Measurements from ENCODE around the gene ZNF865. TPM values are rescaled to one million over a fixed set of nuclear protein-coding genes. Genes with fewer than 3 reads are reported as not detected.

The ZNF865 gene
- total RNA-seq, 1 experiment from 2014 or later = 1.4 TPM

DNA sequence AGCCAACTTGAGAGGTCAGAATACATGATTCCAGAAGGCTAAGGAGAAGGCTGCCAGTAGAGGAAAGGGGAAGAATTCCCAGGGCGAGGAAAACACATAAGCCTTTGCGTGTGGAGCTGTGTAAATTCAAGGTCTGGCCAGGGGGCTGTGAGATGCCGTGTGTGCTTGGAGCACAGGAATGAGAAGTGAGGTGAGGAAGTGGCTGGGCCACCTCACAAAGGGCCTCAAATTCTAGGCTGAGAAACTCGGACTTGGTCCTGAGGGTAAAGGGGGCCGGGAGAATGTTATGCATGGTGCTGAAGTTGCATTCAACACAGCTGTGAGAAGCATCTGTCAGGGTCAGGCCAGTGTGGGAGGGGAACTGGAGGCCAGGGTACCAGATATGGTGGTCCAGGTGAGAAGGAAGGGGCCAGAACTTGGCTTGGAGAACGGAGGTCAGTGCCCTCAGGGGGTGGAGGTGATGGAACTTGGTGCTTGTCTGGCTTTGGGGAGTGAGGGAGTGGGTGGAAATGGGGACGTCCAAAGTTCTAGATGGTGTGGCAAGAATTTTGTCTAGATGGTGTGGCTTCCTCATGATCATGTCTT, 30.5 kb downstream of the ZNF865 start:
- Histone ChIP-seq H3K36me3 (peaks cover 20% of the 10 kb centered on the region), H3K4me3 (peak overlapping the region; percentile 85), H3K27me3 (replicated peaks) (no peaks in the 10 kb centered on the region), H3K9me3 (replicated peaks) (no peaks in the 10 kb centered on the region), H3K4me1 (replicated peaks) (peaks cover 25% of the 10 kb centered on the region), H3K27ac (0 out of 2 replicates have a peak overlapping the region, but pooled peaks have one; percentile 87)
- DNase-seq (ENCODE audit: low read depth in 1 of 2, low spot score in 2 of 2) = no peak

DNA sequence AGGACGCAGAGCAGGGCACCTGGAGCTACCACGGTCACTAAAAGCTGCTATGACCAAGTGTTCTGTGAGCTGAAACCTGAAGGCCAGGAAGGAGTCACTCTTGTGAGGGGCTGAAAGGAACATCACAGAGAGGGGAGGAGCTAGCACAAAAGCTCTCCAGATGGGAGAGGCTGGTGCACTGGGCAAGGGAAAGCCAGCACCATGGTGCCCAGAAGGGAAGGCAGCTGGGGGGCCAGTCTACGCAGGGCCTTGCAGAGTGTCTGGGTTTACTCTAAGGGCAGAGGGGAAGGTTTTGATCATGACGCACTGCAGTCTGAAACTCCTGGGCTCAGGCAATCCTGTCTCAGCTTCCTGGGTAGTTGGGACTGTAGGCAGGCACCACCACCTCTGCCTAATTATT, 31.3 kb downstream of the ZNF865 start:
- Histone ChIP-seq H3K4me1 (replicated peaks) (peaks cover 25% of the 10 kb centered on the region), H3K4me3 (no peak overlapping the region), H3K27me3 (replicated peaks) (no peaks in the 10 kb centered on the region), H3K27ac (no peak overlapping the region), H3K36me3 (peaks cover 20% of the 10 kb centered on the region), H3K9me3 (replicated peaks) (no peaks in the 10 kb centered on the region)
- DNase-seq (ENCODE audit: low read depth in 1 of 2, low spot score in 2 of 2) = no peak

GRCh38 chr19:55637534-55637933, 32.1 kb downstream of the ZNF865 start:
- Histone ChIP-seq H3K36me3 (peaks cover 20% of the 10 kb centered on the region), H3K4me3 (no peak overlapping the region), H3K27me3 (replicated peaks) (no peaks in the 10 kb centered on the region), H3K27ac (no peak overlapping the region), H3K4me1 (replicated peaks) (peaks cover 31% of the 10 kb centered on the region), H3K9me3 (replicated peaks) (no peaks in the 10 kb centered on the region)
- no peak for DNase-seq (ENCODE audit: low read depth in 1 of 2, low spot score in 2 of 2)

DNA sequence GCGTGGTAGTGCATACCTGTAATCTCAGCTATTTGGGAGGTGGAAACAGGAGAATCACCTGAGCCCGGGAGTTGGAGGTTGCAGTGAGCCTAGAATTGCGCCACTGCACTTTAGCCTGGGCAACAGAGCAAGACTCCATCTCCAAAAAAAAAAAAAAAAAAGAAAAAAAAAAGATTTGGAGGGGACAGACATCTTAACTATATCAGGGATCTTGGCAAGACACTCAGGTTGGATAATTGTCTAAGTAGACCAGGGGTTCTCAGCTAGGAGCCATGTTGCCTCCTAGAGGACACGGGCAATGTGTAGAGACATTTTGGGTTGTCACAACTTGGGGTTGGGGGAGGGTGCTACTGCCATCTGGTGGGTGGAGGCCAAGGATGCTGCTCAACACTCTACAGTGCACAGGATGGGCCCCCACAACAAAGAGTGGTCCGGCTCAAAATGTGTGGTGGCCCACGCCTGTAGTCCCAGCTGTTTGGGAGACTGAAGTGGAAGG, 33.5 kb downstream of the ZNF865 start:
- no peak for DNase-seq (ENCODE audit: low read depth in 1 of 2, low spot score in 2 of 2)
- Histone ChIP-seq H3K9me3 (replicated peaks) (no peaks in the 10 kb centered on the region), H3K27me3 (replicated peaks) (no peaks in the 10 kb centered on the region), H3K4me3 (no peak overlapping the region; the same call in 1 of the 2 replicates), H3K4me1 (replicated peaks) (peaks cover 40% of the 10 kb centered on the region), H3K27ac (no peak overlapping the region), H3K36me3 (peaks cover 30% of the 10 kb centered on the region)

GRCh38 chr19:55640043-55640576, 34.7 kb downstream of the ZNF865 start:
- Histone ChIP-seq H3K9me3 (replicated peaks) (no peaks in the 10 kb centered on the region), H3K4me1 (replicated peaks) (peaks cover 47% of the 10 kb centered on the region), H3K4me3 (peak overlapping the region; percentile 63), H3K36me3 (peaks cover 33% of the 10 kb centered on the region), H3K27ac (peak overlapping the region; percentile 73), H3K27me3 (replicated peaks) (no peaks in the 10 kb centered on the region)
- no peak for DNase-seq (ENCODE audit: low read depth in 1 of 2, low spot score in 2 of 2)

GRCh38 chr19:55640577-55641425, 35.4 kb downstream of the ZNF865 start, which contains the start of gene ZNF580:
TSS of gene ZNF580 (plus strand) at chr19:55641002. CDS start at chr19:55642509, 1,507 bp downstream.
- no peaks in the 10 kb centered on the region for H3K9me3 ChIP-seq (replicated peaks)
- H3K27me3 ChIP-seq (replicated peaks) = no peaks in the 10 kb centered on the region
- DNase-seq (ENCODE audit: low read depth in 1 of 2, low spot score in 2 of 2) = peak; percentile 78 to 88
- peak within 1 kb of the TSS; percentile 73 for H3K27ac ChIP-seq
- H3K36me3 ChIP-seq = peaks cover 39% of the 10 kb centered on the region
- peaks cover 43% of the 10 kb centered on the region for H3K4me1 ChIP-seq (replicated peaks)
- H3K4me3 ChIP-seq = peak within 1 kb of the TSS; percentile 63

DNA sequence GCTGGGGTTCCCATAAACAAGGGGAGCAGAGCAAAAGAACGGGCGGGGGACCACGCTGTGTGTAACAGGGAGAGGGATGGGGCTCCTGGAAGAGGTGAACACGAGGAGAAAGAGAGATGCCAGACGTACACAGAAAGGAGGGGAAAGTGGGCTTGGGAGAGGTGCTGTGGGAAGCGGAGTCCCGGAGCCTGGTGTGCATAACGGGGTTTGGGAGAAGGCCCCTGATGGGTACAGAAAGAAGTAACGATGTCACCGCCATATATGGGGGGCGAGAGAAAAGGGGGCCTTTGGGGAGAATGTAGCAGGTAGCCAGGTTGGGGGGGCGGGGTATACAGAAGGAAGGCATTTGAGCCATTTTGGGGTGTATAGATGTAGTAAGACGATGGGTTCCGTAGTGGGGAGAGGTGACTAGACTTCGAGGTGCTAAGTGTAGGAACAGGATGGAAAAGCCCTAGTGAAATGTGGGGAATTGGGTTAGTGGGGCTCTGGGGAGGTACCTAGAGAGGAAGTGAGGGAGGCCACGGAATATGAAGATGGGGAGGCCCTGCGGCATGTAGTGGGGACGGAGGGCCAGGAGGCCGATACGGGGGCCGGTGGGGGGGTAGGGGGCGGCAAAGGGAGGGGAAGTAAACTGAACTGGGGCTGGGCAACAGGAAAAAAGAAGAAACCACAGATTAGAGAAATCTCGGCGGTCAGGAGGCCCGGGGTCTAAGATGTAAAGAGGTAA, 36.1 kb downstream of the ZNF865 start:
- DNase-seq (ENCODE audit: low read depth in 1 of 2, low spot score in 2 of 2) = no peak

DNA sequence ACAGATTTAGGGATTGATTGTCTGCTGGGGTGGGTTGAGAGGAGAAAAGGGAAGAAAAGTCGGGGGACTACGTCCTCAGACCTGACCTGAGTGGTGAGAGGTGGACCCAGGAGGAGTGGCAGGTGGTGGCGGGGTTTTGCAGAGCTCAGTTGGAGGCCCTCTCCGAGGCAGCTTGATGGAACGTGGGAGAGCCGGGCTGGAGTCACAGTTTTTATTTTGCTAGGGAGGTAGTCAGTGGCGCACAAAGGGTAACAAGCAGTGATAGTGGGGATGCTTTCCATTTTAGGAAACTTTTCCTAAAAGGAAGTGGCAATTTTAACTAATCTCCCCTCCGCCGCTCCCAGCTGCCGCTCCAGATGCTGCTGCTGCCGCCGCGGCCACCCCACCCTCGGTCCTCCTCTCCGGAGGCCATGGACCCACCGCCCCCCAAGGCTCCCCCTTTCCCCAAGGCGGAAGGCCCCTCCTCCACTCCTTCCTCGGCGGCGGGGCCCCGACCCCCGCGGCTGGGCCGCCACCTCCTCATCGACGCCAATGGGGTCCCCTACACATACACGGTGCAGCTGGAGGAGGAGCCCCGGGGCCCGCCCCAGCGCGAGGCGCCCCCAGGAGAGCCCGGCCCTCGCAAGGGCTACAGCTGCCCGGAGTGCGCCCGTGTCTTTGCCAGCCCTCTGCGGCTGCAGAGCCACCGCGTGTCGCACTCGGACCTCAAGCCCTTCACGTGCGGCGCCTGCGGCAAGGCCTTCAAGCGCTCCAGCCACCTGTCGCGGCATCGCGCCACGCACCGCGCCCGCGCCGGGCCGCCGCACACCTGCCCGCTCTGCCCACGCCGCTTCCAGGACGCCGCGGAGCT, 36.9 kb downstream of the ZNF865 start:
- Histone ChIP-seq H3K9me3 (replicated peaks) (no peaks in the 10 kb centered on the region), H3K36me3 (peaks cover 52% of the 10 kb centered on the region), H3K27me3 (replicated peaks) (no peaks in the 10 kb centered on the region), H3K4me1 (replicated peaks) (peaks cover 39% of the 10 kb centered on the region), H3K4me3 (peak overlapping the region; percentile 63), H3K27ac (no peak overlapping the region)
- DNase-seq (ENCODE audit: low read depth in 1 of 2, low spot score in 2 of 2) = no peak

More for the DNA sequence above, 36.1 kb downstream of the ZNF865 start:
- Histone ChIP-seq H3K4me3 (peak overlapping the region; percentile 63), H3K27me3 (replicated peaks) (no peaks in the 10 kb centered on the region), H3K36me3 (peaks cover 44% of the 10 kb centered on the region), H3K27ac (peak overlapping the region; percentile 73), H3K9me3 (replicated peaks) (no peaks in the 10 kb centered on the region), H3K4me1 (replicated peaks) (peaks cover 39% of the 10 kb centered on the region)

DNA sequence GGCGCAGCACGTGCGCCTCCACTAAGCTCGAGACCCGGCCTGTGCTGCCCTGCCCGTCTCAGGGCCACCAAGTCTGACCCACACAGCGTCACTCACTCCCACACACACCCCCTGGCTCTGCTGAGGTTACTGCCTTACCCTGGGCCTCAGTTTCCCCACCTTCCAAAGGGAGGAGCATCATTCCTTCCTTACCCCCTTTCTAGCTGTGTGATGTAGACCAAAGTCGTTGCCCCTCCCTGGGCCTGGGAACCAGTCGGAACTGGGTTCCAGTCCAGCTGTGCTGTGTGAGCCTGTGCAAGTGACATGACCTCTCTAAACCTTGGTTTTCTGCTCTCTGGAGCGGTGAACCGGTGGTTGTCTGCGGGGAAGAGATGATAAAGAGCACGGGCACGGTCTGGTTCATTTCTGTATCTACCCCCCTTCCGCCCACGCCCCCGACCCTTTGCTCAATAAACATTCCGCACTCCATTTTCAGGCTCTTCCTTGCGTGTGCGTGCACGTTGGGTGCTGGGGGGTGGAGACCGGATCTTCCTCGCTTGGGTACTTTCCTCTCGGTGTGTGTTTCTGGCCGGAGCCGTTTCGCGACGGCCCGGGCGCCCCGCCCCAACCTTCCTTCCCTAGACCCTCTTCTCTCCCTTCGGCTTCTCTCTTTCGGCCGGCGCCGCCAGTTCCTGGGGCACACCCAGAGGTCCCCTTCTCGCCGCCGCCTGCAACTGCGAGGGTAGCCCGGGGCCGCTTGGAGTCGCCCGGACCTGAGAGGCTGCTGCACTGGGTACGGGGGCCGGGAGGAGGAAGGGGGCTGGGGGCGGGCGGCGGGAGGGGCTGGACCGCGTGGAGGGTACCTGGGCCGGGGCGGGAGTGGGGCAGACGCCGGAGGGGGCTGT, 37.8 kb downstream of the ZNF865 start, which contains the start of gene ZNF581:
Gene ZNF581, plus strand, starts transcription at position 647 of the 884 bp plus-strand sequence. CDS start 923 bp downstream, outside the sequence.
- Histone ChIP-seq H3K9me3 (replicated peaks) (no peaks in the 10 kb centered on the region), H3K4me1 (replicated peaks) (peaks cover 46% of the 10 kb centered on the region), H3K27me3 (replicated peaks) (no peaks in the 10 kb centered on the region), H3K4me3 (peak within 1 kb of the TSS; percentile 63), H3K36me3 (peaks cover 46% of the 10 kb centered on the region), H3K27ac (no peak within 1 kb of the TSS)
- DNase-seq (ENCODE audit: low read depth in 1 of 2, low spot score in 2 of 2) = peak; percentile 74 to 76

DNA sequence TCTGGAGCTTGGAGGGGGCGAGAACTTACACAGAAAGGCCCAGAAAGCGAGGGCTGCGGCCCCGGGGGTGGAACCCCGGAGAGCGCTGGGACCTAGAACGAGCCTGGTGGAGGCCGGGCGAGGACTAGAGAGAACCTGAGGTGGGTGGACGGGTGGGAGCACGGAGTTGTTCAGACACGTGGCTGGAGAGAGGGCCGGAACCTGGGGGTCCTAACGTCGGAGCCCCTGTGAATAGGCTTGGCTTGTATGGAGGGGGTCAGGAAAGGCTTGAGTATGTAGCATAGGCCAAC, 38.4 kb downstream of the ZNF865 start:
- H3K9me3 ChIP-seq (replicated peaks) = no peaks in the 10 kb centered on the region
- H3K27me3 ChIP-seq (replicated peaks) = no peaks in the 10 kb centered on the region
- no peak overlapping the region for H3K27ac ChIP-seq
- no peak for DNase-seq (ENCODE audit: low read depth in 1 of 2, low spot score in 2 of 2)
- peaks cover 51% of the 10 kb centered on the region for H3K4me1 ChIP-seq (replicated peaks)
- peaks cover 43% of the 10 kb centered on the region for H3K36me3 ChIP-seq
- H3K4me3 ChIP-seq = peak overlapping the region; percentile 63

DNA sequence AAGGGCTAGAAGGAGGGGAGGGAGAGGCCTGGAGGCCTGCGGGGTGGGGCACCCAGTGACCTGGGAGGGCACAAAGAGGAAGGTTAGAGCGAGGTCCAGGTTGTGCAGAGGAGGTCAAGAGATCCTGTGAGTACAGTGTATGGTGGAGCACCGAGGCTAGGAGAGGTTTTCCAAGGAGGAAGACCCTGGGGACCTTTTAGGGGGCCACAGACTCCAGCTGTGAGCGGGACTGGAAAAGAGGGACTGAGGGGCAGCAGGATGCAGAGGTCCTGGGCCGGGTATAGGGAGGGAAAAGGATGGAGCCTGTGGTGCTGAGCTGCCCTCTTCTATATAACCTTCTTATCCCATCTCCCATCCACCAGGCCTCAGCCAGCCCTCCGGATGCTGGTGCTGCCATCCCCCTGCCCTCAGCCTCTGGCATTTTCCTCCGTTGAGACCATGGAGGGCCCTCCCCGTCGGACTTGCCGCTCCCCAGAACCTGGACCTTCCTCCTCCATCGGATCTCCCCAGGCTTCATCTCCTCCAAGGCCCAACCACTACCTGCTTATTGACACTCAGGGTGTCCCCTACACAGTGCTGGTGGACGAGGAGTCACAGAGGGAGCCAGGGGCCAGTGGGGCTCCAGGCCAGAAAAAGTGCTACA, 38.9 kb downstream of the ZNF865 start:
- Histone ChIP-seq H3K4me1 (replicated peaks) (peaks cover 51% of the 10 kb centered on the region), H3K36me3 (peaks cover 40% of the 10 kb centered on the region), H3K4me3 (peak overlapping the region; percentile 63), H3K27ac (no peak overlapping the region), H3K27me3 (replicated peaks) (no peaks in the 10 kb centered on the region), H3K9me3 (replicated peaks) (no peaks in the 10 kb centered on the region)
- no peak for DNase-seq (ENCODE audit: low read depth in 1 of 2, low spot score in 2 of 2)
